Measurements from ENCODE around the gene BOD1. TPM values are rescaled to one million over a fixed set of nuclear protein-coding genes. Genes with fewer than 3 reads are reported as not detected.

Gene BOD1
- total and polyA plus RNA-seq, 9 donors: 45.8 to 76.1 (median 61.7) TPM

DNA sequence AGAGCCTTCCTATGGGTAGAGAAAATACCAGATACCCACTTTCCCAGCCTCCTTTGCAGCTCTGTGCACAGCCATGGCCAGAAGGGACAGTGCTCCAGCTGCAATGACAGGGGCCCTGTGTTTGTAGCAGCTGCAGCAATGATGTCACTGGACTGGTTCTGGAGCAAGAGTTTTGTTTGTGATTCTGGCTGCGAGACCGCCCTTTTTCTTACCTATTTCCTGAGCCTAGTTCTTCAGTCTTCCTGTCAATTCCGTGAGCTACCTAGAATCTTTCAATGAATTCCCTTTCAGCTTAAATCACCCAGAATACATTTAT is 10.0 kb upstream of the BOD1 start:
- DNase-seq: no peak
- H3K36me3 ChIP-seq: no peaks in the 10 kb centered on the region
- H3K4me1 ChIP-seq (ENCODE audit: insufficient read depth): peaks cover 2% of the 10 kb centered on the region
- intact Hi-C loops (cut with DNase I): no loop called here
- no peak for TF ChIP-seq POLR2A (IDR thresholded peaks at IDR 0.05)
- TF ChIP-seq EP300 (IDR thresholded peaks at IDR 0.05): no peak
- TF ChIP-seq, protein P1, sequence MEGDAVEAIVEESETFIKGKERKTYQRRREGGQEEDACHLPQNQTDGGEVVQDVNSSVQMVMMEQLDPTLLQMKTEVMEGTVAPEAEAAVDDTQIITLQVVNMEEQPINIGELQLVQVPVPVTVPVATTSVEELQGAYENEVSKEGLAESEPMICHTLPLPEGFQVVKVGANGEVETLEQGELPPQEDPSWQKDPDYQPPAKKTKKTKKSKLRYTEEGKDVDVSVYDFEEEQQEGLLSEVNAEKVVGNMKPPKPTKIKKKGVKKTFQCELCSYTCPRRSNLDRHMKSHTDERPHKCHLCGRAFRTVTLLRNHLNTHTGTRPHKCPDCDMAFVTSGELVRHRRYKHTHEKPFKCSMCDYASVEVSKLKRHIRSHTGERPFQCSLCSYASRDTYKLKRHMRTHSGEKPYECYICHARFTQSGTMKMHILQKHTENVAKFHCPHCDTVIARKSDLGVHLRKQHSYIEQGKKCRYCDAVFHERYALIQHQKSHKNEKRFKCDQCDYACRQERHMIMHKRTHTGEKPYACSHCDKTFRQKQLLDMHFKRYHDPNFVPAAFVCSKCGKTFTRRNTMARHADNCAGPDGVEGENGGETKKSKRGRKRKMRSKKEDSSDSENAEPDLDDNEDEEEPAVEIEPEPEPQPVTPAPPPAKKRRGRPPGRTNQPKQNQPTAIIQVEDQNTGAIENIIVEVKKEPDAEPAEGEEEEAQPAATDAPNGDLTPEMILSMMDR (IDR thresholded peaks at IDR 0.05): no peak
- no peaks in the 10 kb centered on the region for H3K27me3 ChIP-seq
- H3K4me3 ChIP-seq: no peak overlapping the region
- 87 to 97% (median 89%) methylated on average over 3 of the region's 3 CpGs for WGBS, 3 donors
- no peaks in the 10 kb centered on the region for H3K9me3 ChIP-seq
- no peak overlapping the region for H3K27ac ChIP-seq

DNA sequence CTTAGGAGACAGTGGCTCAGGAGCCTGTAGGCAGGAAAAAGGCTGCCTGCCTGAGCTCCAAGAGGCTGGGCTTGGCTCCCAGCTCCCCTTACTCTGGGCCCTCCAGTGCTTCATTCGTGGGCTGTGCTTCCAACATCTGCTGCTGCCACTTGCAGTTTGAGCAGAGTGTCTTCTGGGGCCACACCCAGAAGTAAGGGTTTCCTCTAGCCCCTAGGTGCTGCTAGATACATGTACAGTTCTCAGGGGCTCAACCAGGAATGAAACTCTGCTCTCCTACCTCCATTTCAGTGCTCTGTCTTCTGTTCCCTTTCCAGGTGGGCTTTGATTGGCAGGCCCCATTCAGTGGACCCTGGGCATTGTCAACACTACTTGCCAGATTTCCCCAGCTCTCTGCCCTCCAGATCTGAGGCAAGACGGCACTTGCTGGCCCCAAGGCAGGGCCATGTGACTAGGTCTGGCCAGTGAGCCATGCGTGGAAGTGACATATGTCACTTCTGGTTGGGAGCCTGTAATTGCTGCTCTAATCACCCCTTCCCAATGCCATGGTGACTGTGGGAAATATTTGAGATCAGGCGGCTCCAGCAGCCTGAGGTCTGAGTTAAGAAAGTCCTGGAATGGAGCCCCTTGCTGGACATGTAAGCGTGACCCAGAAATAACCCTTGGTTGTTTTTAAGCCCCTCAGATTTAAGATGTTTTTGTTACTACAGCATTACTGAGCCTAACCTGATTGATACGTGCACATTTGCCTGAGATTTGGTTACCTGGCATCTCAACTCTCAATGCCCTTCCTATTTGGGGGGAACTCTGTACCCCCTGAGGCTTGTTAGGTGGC is 9.4 kb upstream of the BOD1 start:
- no peak for DNase-seq
- no peak overlapping the region for H3K4me3 ChIP-seq
- 84 to 87% (median 84%) methylated on average over 6 of the region's 6 CpGs for WGBS, 3 donors
- intact Hi-C loops (cut with DNase I): no loop called here
- no peaks in the 10 kb centered on the region for H3K36me3 ChIP-seq
- no peak overlapping the region for H3K27ac ChIP-seq
- TF ChIP-seq EP300 (IDR thresholded peaks at IDR 0.05) (no peak), POLR2A (IDR thresholded peaks at IDR 0.05) (no peak)
- H3K27me3 ChIP-seq: no peaks in the 10 kb centered on the region
- H3K4me1 ChIP-seq (ENCODE audit: insufficient read depth): peaks cover 2% of the 10 kb centered on the region
- no peaks in the 10 kb centered on the region for H3K9me3 ChIP-seq

DNA sequence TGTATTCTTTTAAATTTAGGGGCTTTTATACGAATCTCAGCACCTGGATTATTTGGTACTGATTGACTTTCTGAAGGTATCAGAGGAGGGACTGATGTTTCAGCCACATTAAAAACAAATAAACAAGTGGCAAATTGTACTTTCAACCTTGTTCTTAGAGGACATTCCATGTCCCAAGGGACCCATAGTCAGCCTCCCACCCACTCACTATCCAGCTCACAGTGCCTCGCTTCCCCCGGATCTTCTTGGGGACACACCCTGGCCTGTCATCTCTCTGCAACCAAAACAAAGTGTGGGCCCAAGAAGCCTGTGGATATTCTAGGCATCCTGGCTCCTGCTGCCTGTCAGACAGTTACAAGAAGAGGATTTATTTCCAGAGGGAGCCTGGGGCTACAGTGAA is 8.8 kb upstream of the BOD1 start:
- Histone ChIP-seq H3K4me1 (ENCODE audit: insufficient read depth) (no peaks in the 10 kb centered on the region), H3K27me3 (no peaks in the 10 kb centered on the region), H3K36me3 (no peaks in the 10 kb centered on the region), H3K9me3 (no peaks in the 10 kb centered on the region), H3K4me3 (no peak overlapping the region), H3K27ac (no peak overlapping the region)
- intact Hi-C loops (cut with DNase I): no loop called here
- WGBS, 3 donors: 81 to 87% (median 83%) methylated on average over 3 of the region's 3 CpGs
- DNase-seq: no peak
- no peak for TF ChIP-seq POLR2A (IDR thresholded peaks at IDR 0.05)
- no peak for TF ChIP-seq EP300 (IDR thresholded peaks at IDR 0.05)
- TF ChIP-seq, protein P1 (IDR thresholded peaks at IDR 0.05): no peak

DNA sequence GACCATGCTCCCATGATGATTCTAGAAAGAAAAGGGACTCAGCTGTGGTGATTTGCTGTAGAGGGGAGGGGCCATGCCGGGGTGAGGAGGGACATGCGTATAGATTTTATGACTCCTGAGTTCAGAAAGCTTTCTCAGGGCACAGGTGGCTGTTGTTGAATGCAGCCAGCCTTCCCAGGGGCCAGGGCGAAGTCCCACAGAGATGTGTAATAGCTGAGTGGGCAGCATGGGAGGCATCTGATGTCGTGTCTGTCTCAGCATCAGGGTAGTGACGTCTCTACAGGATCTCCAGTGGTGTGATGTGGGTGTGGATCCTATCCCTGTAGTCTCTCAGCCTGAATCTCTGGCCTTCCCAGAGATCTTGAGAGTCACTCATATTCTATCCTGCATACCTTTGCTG is 7.8 kb upstream of the BOD1 start:
- no peaks in the 10 kb centered on the region for H3K36me3 ChIP-seq
- DNase-seq: no peak
- TF ChIP-seq POLR2A (IDR thresholded peaks at IDR 0.05): no peak
- no peak for TF ChIP-seq EP300 (IDR thresholded peaks at IDR 0.05)
- TF ChIP-seq, protein P1 (IDR thresholded peaks at IDR 0.05): no peak
- H3K4me1 ChIP-seq (ENCODE audit: insufficient read depth): no peaks in the 10 kb centered on the region
- intact Hi-C loops (cut with DNase I): loop anchor here in 1 of 4 donors (5.0 kb wide), 1 partner anchor 688 kb away; no protein-coding TSS in a partner anchor
- no peaks in the 10 kb centered on the region for H3K27me3 ChIP-seq
- no peak overlapping the region for H3K27ac ChIP-seq
- H3K9me3 ChIP-seq: no peaks in the 10 kb centered on the region
- no peak overlapping the region for H3K4me3 ChIP-seq
- WGBS, 3 donors: 73 to 79% (median 78%) methylated on average over 5 of the region's 5 CpGs

DNA sequence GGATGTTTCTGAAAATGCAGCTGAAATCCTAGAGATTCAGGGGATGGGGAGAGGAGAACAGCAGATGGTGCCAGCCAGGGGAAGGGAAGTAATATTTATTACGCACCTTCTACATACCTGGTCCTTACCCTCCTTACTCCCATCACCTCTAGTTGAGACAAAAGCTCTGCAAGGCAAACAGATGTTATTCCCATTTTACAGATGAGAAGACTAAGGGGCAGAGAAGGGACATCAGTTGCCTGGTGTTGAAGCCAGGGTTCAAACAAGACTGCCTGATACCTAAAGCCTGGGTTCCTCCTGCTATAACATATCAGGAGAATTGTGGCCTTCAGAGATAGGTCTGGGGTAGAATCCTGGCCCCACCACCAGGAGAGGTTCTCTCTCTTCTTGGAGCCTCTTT is 7.3 kb upstream of the BOD1 start:
- Histone ChIP-seq H3K36me3 (no peaks in the 10 kb centered on the region), H3K4me1 (ENCODE audit: insufficient read depth) (no peaks in the 10 kb centered on the region), H3K4me3 (no peak overlapping the region), H3K9me3 (no peaks in the 10 kb centered on the region), H3K27me3 (no peaks in the 10 kb centered on the region), H3K27ac (no peak overlapping the region)
- TF ChIP-seq EP300 (IDR thresholded peaks at IDR 0.05): no peak
- TF ChIP-seq POLR2A (IDR thresholded peaks at IDR 0.05): no peak
- TF ChIP-seq, protein P1 (IDR thresholded peaks at IDR 0.05): no peak
- intact Hi-C loops (cut with DNase I): loop anchor here in 1 of 4 donors (5.0 kb wide), 1 partner anchor 689 kb away; no protein-coding TSS in a partner anchor
- DNase-seq: no peak
- 95 to 100% (median 96%) methylated on average over 1 of the region's 1 CpG for WGBS, 3 donors

Data from ovary (tissue), 9 donors.